Spinal cord (tissue), 10 donors: ENCODE results near the gene MCUB. TPM values are rescaled to one million over a fixed set of nuclear protein-coding genes. Genes with fewer than 3 reads are reported as not detected.
"Not testable (repeated sequence)": the region's sequence is repeated elsewhere in the genome, so short reads cannot be mapped to it uniquely, and the experiment has no call there.

Source experiments
- DNase-seq, 6 donors: peaks; one replicate each; pipeline versions ENCODE4 v3.0.0 to v3.0.0-alpha.2; 2013 to 2015; ENCODE audit warnings: low spot score in 6 of 6, low read depth in 4 of 6
- H3K27ac ChIP-seq: one replicate; pipeline ENCODE4 v1.5.1; 2013; ENCODE audit warnings: low read depth, low read length, control low read depth
- H3K27me3 ChIP-seq: one replicate; pipeline ENCODE4 v1.6.1; 2013; ENCODE audit warnings: low read length; ENCODE audit not compliant: control insufficient read depth, insufficient read depth
- H3K36me3 ChIP-seq: one replicate; pipeline ENCODE4 v1.6.1; 2013; ENCODE audit warnings: low read length; ENCODE audit not compliant: control insufficient read depth, insufficient read depth
- H3K4me1 ChIP-seq: one replicate; pipeline ENCODE4 v1.6.1; 2013; ENCODE audit warnings: low read length; ENCODE audit not compliant: control insufficient read depth, insufficient read depth
- H3K4me3 ChIP-seq: one replicate; pipeline ENCODE4 v1.5.1; 2013; ENCODE audit warnings: low read depth, low read length, control low read depth
- H3K9me3 ChIP-seq: one replicate; pipeline ENCODE4 v1.6.1; 2013; ENCODE audit warnings: low read length; ENCODE audit not compliant: control insufficient read depth, insufficient read depth
- WGBS: methylation state at CpG from one replicate; pipeline ENCODE4 v1.1.5; 2013; ENCODE audit warnings: missing lambda C conversion rate; ENCODE audit not compliant: insufficient coverage; 5-methylcytosine and 5-hydroxymethylcytosine counted together
- long read RNA-seq, 4 donors: transcript quantifications; one replicate each; lab custom pipeline, GENCODE V29; 2026
- polyA plus RNA-seq, 2 donors: library from polyadenylated mRNA; unstranded; fragments of 120-200 nt; gene quantifications; one replicate each; pipeline ENCODE4 v1.2.1, GENCODE V29; 2013; ENCODE audit not compliant: insufficient read length in 2 of 2
- total RNA-seq, 2 donors: library from RNA; depleted of rRNA in 1 of 2; stranded (reverse); fragments of 120-200 nt in 1 of 2; fragments of >200 nt in 1 of 2; gene quantifications; one replicate each; pipeline versions ENCODE4 v1.2.3 to v1.2.4, GENCODE V29; 2013 to 2014
- donor health status: healthy.

Gene MCUB
- total RNA-seq, result 10 to 100 TPM; 18.0 to 21.7 TPM
- 10 to 100 TPM in 1 of 2 donors, 1 to 10 TPM in 1; 9.4 to 19.7 TPM for polyA plus RNA-seq
- long read RNA-seq, donor 1, transcript MCUB-201 (8 exons, 2,278 nt), result major isoform, 12 of 14 reads
- long read RNA-seq, donor 1, partial matches to known transcripts, result 0 of 14 reads
- long read RNA-seq, donor 1, other reads (novel, unspliced or antisense), result 0 of 14 reads
- long read RNA-seq, donor 2, partial matches to known transcripts, result 0 of 1 reads
- long read RNA-seq, donor 2, other reads (novel, unspliced or antisense), result 0 of 1 reads
- long read RNA-seq, donor 3, transcript MCUB-201 (8 exons, 2,278 nt), result major isoform, 5 of 6 reads
- long read RNA-seq, donor 3, partial matches to known transcripts, result 0 of 6 reads
- long read RNA-seq, donor 3, other reads (novel, unspliced or antisense), result 0 of 6 reads
- long read RNA-seq, donor 4, partial matches to known transcripts, result 157 of 182 reads
- long read RNA-seq, donor 4, other reads (novel, unspliced or antisense), result 23 of 182 reads

- H3K27ac ChIP-seq, result peak within 1 kb of the TSS; percentile 89
- H3K9me3 ChIP-seq, result no peaks in the 10 kb centered on the region
- H3K4me1 ChIP-seq, result peaks cover 17% of the 10 kb centered on the region
- under 1% methylated on average over 72 of the region's 73 CpGs for WGBS
- peak within 1 kb of the TSS; percentile 62 for H3K4me3 ChIP-seq
- peak in 4 of 6 donors; percentile 33 to 92 (median 62) for DNase-seq
- peaks cover 7% of the 10 kb centered on the region for H3K36me3 ChIP-seq
- H3K27me3 ChIP-seq, result peaks cover 8% of the 10 kb centered on the region
Observed at GRCh38 chr4:109559983-109560686, at the start of gene MCUB. Gene MCUB (plus strand): TSS chr4:109560246. CDS start chr4:109560338, 92 bp downstream.

- Histone ChIP-seq H3K9me3 (no peaks in the 10 kb centered on the region), H3K27me3 (no peaks in the 10 kb centered on the region), H3K27ac (no peak overlapping the region), H3K4me3 (no peak overlapping the region), H3K4me1 (no peaks in the 10 kb centered on the region), H3K36me3 (peaks cover 24% of the 10 kb centered on the region)
- no CpG with 5 or more reads among the region's 2 CpGs for WGBS
- DNase-seq, result no peak
Observed at GRCh38 chr4:109510687-109511086, 49.4 kb upstream of the MCUB start.

- no peak overlapping the region for H3K4me3 ChIP-seq
- H3K27me3 ChIP-seq, result no peaks in the 10 kb centered on the region
- H3K27ac ChIP-seq, result no peak overlapping the region
- H3K9me3 ChIP-seq, result no peaks in the 10 kb centered on the region
- H3K4me1 ChIP-seq, result no peaks in the 10 kb centered on the region
- peaks cover 26% of the 10 kb centered on the region for H3K36me3 ChIP-seq
- no CpG with 5 or more reads among the region's 2 CpGs for WGBS
- no peak for DNase-seq
Observed at GRCh38 chr4:109511414-109511813, 48.6 kb upstream of the MCUB start.

- H3K27ac ChIP-seq, H3K4me3 ChIP-seq, H3K9me3 ChIP-seq, H3K27me3 ChIP-seq, DNase-seq, H3K4me1 ChIP-seq: not testable (repeated sequence)
- H3K36me3 ChIP-seq, result peaks cover 13% of the 10 kb centered on the region
- WGBS, result 99% methylated on average over 7 of the region's 12 CpGs
Observed at GRCh38 chr4:109513368-109513767, 46.7 kb upstream of the MCUB start.

GRCh38 chr4:109532182-109532581, 27.9 kb upstream of the MCUB start:
- H3K36me3 ChIP-seq, result peaks cover 49% of the 10 kb centered on the region
- DNase-seq, result no peak
- H3K9me3 ChIP-seq, result no peaks in the 10 kb centered on the region
- H3K27ac ChIP-seq, result no peak overlapping the region
- no peaks in the 10 kb centered on the region for H3K4me1 ChIP-seq
- no peaks in the 10 kb centered on the region for H3K27me3 ChIP-seq
- no peak overlapping the region for H3K4me3 ChIP-seq

GRCh38 chr4:109545401-109545800, 14.6 kb upstream of the MCUB start:
- Histone ChIP-seq H3K4me3 (no peak overlapping the region), H3K27me3 (no peaks in the 10 kb centered on the region), H3K4me1 (no peaks in the 10 kb centered on the region), H3K9me3 (no peaks in the 10 kb centered on the region), H3K36me3 (peaks cover 5% of the 10 kb centered on the region), H3K27ac (no peak overlapping the region)
- WGBS, result no CpG with 5 or more reads among the region's 1 CpG
- peak in 1 of 6 donors; percentile 87 for DNase-seq

- no peaks in the 10 kb centered on the region for H3K27me3 ChIP-seq
- no peaks in the 10 kb centered on the region for H3K36me3 ChIP-seq
- H3K4me3 ChIP-seq, result no peak overlapping the region
- no peaks in the 10 kb centered on the region for H3K4me1 ChIP-seq
- H3K9me3 ChIP-seq, result no peaks in the 10 kb centered on the region
- 69% methylated on average over 4 of the region's 5 CpGs for WGBS
- DNase-seq, result no peak
- no peak overlapping the region for H3K27ac ChIP-seq
Observed at GRCh38 chr4:109547394-109547793, 12.7 kb upstream of the MCUB start.

- no peak for DNase-seq
- H3K27me3 ChIP-seq, result no peaks in the 10 kb centered on the region
- no peaks in the 10 kb centered on the region for H3K4me1 ChIP-seq
- H3K9me3 ChIP-seq, result no peaks in the 10 kb centered on the region
- no CpG with 5 or more reads among the region's 2 CpGs for WGBS
- no peaks in the 10 kb centered on the region for H3K36me3 ChIP-seq
- H3K27ac ChIP-seq, result no peak overlapping the region
- H3K4me3 ChIP-seq, result no peak overlapping the region
Observed at GRCh38 chr4:109548655-109549054, 11.4 kb upstream of the MCUB start.

GRCh38 chr4:109552237-109552636, 7.8 kb upstream of the MCUB start:
- WGBS, result 96% methylated on average over 5 of the region's 6 CpGs
- no peak overlapping the region for H3K27ac ChIP-seq
- no peaks in the 10 kb centered on the region for H3K9me3 ChIP-seq
- peaks cover 3% of the 10 kb centered on the region for H3K36me3 ChIP-seq
- no peaks in the 10 kb centered on the region for H3K27me3 ChIP-seq
- H3K4me3 ChIP-seq, result no peak overlapping the region
- H3K4me1 ChIP-seq, result no peaks in the 10 kb centered on the region
- DNase-seq, result no peak
